HG03439 (cell line): ENCODE data around the gene CD8A.
"Not testable (repeated sequence)": the region's sequence is repeated elsewhere in the genome, so short reads cannot be mapped to it uniquely, and the experiment has no call there.

Source experiments
- ATAC-seq: cut with Tn5 transposase; IDR thresholded peaks from one replicate; pipeline ENCODE4 v1.9.1; 2021; ENCODE audit warnings: mild to moderate bottlenecking, moderate library complexity; ENCODE audit not compliant: unreplicated experiment

The CD8A gene

GRCh38 chr2:86790676-86791572, at the start of gene CD8A:
Gene CD8A (minus strand): TSS chr2:86790913. CDS start chr2:86790825, 88 bp downstream.
- no peak for ATAC-seq

GRCh38 chr2:86839871-86840548, 49.3 kb upstream of the CD8A start:
- not testable (repeated sequence) for ATAC-seq

GRCh38 chr2:86839455-86839854, 48.7 kb upstream of the CD8A start:
- ATAC-seq = not testable (repeated sequence)

- not testable (repeated sequence) for ATAC-seq
Observed at GRCh38 chr2:86837714-86838113, 47.0 kb upstream of the CD8A start.

GRCh38 chr2:86836915-86837695, 46.4 kb upstream of the CD8A start:
- ATAC-seq = not testable (repeated sequence)

GRCh38 chr2:86835548-86835889, 44.8 kb upstream of the CD8A start:
- ATAC-seq = not testable (repeated sequence)

- no peak for ATAC-seq
Observed at GRCh38 chr2:86833315-86833714, 42.6 kb upstream of the CD8A start.

- ATAC-seq = no peak
Observed at GRCh38 chr2:86832334-86833096, 41.8 kb upstream of the CD8A start.

- ATAC-seq = no peak
Observed at GRCh38 chr2:86831537-86831936, 40.8 kb upstream of the CD8A start.

- ATAC-seq = no peak
Observed at GRCh38 chr2:86826951-86827350, 36.2 kb upstream of the CD8A start.

- ATAC-seq = no peak
Observed at GRCh38 chr2:86825693-86826381, 35.1 kb upstream of the CD8A start.

GRCh38 chr2:86825036-86825692, 34.5 kb upstream of the CD8A start:
- no peak for ATAC-seq

- no peak for ATAC-seq
Observed at GRCh38 chr2:86822668-86823345, 32.1 kb upstream of the CD8A start.

- no peak for ATAC-seq
Observed at GRCh38 chr2:86821842-86822241, 31.1 kb upstream of the CD8A start.

GRCh38 chr2:86821306-86821705, 30.6 kb upstream of the CD8A start:
- ATAC-seq = no peak

GRCh38 chr2:86818957-86819356, 28.2 kb upstream of the CD8A start:
- ATAC-seq = no peak

GRCh38 chr2:86818114-86818801, 27.5 kb upstream of the CD8A start:
- no peak for ATAC-seq

GRCh38 chr2:86815611-86816010, 24.9 kb upstream of the CD8A start:
- ATAC-seq = no peak
